ENCODE data around the gene KISS1R. TPM values are rescaled to one million over a fixed set of nuclear protein-coding genes. Genes with fewer than 3 reads are reported as not detected.

Gene KISS1R
- total and polyA plus RNA-seq, 2 of the 4 experiments (the other 2 are of a cell fraction), result not detected

GRCh38 chr19:927780-928401 is 10.8 kb downstream of the KISS1R start:
- Histone ChIP-seq H2AK9ac (replicated peaks; ENCODE audit: low read depth, low read length, poor library complexity) (peak overlapping the region; percentile 85), H3K36me3 (ENCODE audit: control insufficient read depth, insufficient read depth, low read length) (peaks cover 35% of the 10 kb centered on the region), H3K23ac (ENCODE audit: low read depth, low read length) (peak overlapping the region; percentile 56; the same call in 1 of the 2 replicates), H3K4me1 (ENCODE audit: control insufficient read depth, insufficient read depth, low read length) (peaks cover 16% of the 10 kb centered on the region), H3K9me1 (ENCODE audit: insufficient read depth, low read length) (no peaks in the 10 kb centered on the region; the same call in 1 of the 2 replicates), H3K27ac (ENCODE audit: insufficient read depth, low read length) (peak overlapping the region; percentile 97), H4K91ac (ENCODE audit: insufficient read depth, low read depth, low read length) (peak overlapping the region; percentile 74), H4K20me1 (ENCODE audit: insufficient read depth, low read length) (peaks cover 13% of the 10 kb centered on the region), H2BK120ac (ENCODE audit: low read depth, low read length) (peak overlapping the region; percentile 2), H3K79me1 (ENCODE audit: low read depth in 1 of 2, low read length in 2 of 2) (peaks cover 7 to 49% of the 10 kb centered on the region in 2 experiments), H3K18ac (ENCODE audit: low read depth, low read length) (no peak overlapping the region; the same call in 1 of the 2 replicates), H2BK15ac (ENCODE audit: low read depth, low read length) (no peak overlapping the region; the same call in 2 of the 3 replicates), H4K5ac (ENCODE audit: low read depth, low read length) (no peak overlapping the region; the same call in 1 of the 2 replicates), H3K4ac (ENCODE audit: low read depth, low read length) (peak overlapping the region; percentile 84), H3K14ac (replicated peaks; ENCODE audit: low read depth, low read length) (peak overlapping the region; percentile 92), H3K9ac (ENCODE audit: low read depth, low read length) (peak overlapping the region; percentile 98), H3K56ac (ENCODE audit: extremely low read depth, insufficient read depth, low read length) (no peak overlapping the region), H3K4me2 (ENCODE audit: low read depth, low read length) (peak overlapping the region; percentile 56), H2AFZ (replicated peaks; ENCODE audit: low read length, poor library complexity) (no peak overlapping the region), H2BK5ac (ENCODE audit: low read depth, low read length, poor library complexity, severe bottlenecking) (peak overlapping the region; percentile 14), H2AK5ac (ENCODE audit: low read depth, low read length) (peak overlapping the region; percentile 92), H3K27me3 (ENCODE audit: control insufficient read depth, insufficient read depth, low read length) (no peaks in the 10 kb centered on the region), H2BK20ac (ENCODE audit: low read depth, low read length) (no peak overlapping the region), H3K4me3 (ENCODE audit: insufficient read depth, low read depth, low read length) (peak overlapping the region; percentile 96), H4K8ac (ENCODE audit: low read depth in 2 of 2, low read length in 2 of 2) (peak overlapping the region; percentile 36 to 45; a peak in 3 of 4 replicates), H3K9me3 (ENCODE audit: control insufficient read depth, insufficient read depth, low read length) (no peaks in the 10 kb centered on the region)
- no TSS peak for BruUV-seq (replicated peaks)
- ATAC-seq (ENCODE audit: low read depth) (no peak), DNase-seq (no peak)
- ChIA-PET CTCF (interaction anchor here (1.2 kb wide), 1 partner anchor 56 kb away, joined by 3 read pairs; no protein-coding TSS in a partner anchor), POLR2A (ENCODE audit: unreplicated experiment) (no interaction called here)
- in situ Hi-C loops (cut with MboI; ENCODE audit: low sequenced_read_pairs) (no loop called here), intact Hi-C loops (cut with micrococcal nuclease) (loop anchor here (2.0 kb wide), 1 partner anchor 313 kb away; the partner anchor contains the start of gene ATP5F1D), dilution Hi-C loops (cut with HindIII; ENCODE audit: low sequenced_read_pairs, unreplicated experiment) (no loop called here)
- no CpG with 5 or more reads among the region's 12 CpGs for WGBS, 2 experiments (ENCODE audit: extremely low coverage in 2 of 2, insufficient read length in 1 of 2)
- TF ChIP-seq MXI1 (IDR thresholded peaks at IDR 0.05; ENCODE audit: borderline replicate concordance, low read depth, low read length) (no peak), BHLHE40 (IDR thresholded peaks at IDR 0.05; ENCODE audit: low read depth, low read length) (no peak), CHD1 (IDR thresholded peaks at IDR 0.05; ENCODE audit: low read depth, low read length) (no peak), POLR2A (IDR thresholded peaks at IDR 0.05; ENCODE audit: low read depth, low read length) (no peak), MAFK (IDR thresholded peaks at IDR 0.05; ENCODE audit: low read depth, low read length) (no peak), RFX5 (IDR thresholded peaks at IDR 0.05; ENCODE audit: low read depth, low read length) (no peak), RCOR1 (IDR thresholded peaks at IDR 0.05; ENCODE audit: insufficient replicate concordance, low read length) (no peak), FOS (IDR thresholded peaks at IDR 0.05; ENCODE audit: low read depth, low read length) (no peak), CEBPB (IDR thresholded peaks at IDR 0.05; ENCODE audit: low read depth, low read length) (no peak), MAZ (IDR thresholded peaks at IDR 0.05; ENCODE audit: borderline replicate concordance, low read depth, low read length) (no peak), SMC3 (IDR thresholded peaks at IDR 0.05; ENCODE audit: low read depth, low read length) (no peak), USF2 (IDR thresholded peaks at IDR 0.05; ENCODE audit: low read depth, low read length) (no peak), NFE2L2 (IDR thresholded peaks at IDR 0.05; ENCODE audit: low read depth, low read length) (no peak)
- TF ChIP-seq, protein P1, sequence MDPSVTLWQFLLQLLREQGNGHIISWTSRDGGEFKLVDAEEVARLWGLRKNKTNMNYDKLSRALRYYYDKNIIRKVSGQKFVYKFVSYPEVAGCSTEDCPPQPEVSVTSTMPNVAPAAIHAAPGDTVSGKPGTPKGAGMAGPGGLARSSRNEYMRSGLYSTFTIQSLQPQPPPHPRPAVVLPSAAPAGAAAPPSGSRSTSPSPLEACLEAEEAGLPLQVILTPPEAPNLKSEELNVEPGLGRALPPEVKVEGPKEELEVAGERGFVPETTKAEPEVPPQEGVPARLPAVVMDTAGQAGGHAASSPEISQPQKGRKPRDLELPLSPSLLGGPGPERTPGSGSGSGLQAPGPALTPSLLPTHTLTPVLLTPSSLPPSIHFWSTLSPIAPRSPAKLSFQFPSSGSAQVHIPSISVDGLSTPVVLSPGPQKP (IDR thresholded peaks at IDR 0.05; ENCODE audit: borderline replicate concordance, low read depth, low read length), result no peak
- TF ChIP-seq, protein P2, sequence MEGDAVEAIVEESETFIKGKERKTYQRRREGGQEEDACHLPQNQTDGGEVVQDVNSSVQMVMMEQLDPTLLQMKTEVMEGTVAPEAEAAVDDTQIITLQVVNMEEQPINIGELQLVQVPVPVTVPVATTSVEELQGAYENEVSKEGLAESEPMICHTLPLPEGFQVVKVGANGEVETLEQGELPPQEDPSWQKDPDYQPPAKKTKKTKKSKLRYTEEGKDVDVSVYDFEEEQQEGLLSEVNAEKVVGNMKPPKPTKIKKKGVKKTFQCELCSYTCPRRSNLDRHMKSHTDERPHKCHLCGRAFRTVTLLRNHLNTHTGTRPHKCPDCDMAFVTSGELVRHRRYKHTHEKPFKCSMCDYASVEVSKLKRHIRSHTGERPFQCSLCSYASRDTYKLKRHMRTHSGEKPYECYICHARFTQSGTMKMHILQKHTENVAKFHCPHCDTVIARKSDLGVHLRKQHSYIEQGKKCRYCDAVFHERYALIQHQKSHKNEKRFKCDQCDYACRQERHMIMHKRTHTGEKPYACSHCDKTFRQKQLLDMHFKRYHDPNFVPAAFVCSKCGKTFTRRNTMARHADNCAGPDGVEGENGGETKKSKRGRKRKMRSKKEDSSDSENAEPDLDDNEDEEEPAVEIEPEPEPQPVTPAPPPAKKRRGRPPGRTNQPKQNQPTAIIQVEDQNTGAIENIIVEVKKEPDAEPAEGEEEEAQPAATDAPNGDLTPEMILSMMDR (conservative IDR thresholded peaks at IDR 0.05; ENCODE audit: low read depth, low read length), result no peak

Data from IMR-90 (cell line).